ENCODE results near the gene PPA2.

Gene PPA2

GRCh38 chr4:105387466-105387865 lies 86.4 kb downstream of the PPA2 start:
- DNase-seq, result no peak

- no peak for DNase-seq
Measured at GRCh38 chr4:105386012-105386411, 87.8 kb downstream of the PPA2 start.

GRCh38 chr4:105374071-105374470 lies 99.8 kb downstream of the PPA2 start:
- no peak for DNase-seq

GRCh38 chr4:105373324-105373723 lies 100.5 kb downstream of the PPA2 start:
- DNase-seq, result no peak

GRCh38 chr4:105369988-105370387 lies 103.9 kb downstream of the PPA2 start:
- DNase-seq, result no peak

- DNase-seq, result no peak
Measured at GRCh38 chr4:105361053-105361452, 112.8 kb downstream of the PPA2 start.

GRCh38 chr4:105357258-105357980 lies 116.4 kb downstream of the PPA2 start:
- DNase-seq, result no peak

GRCh38 chr4:105356194-105356593 lies 117.7 kb downstream of the PPA2 start:
- no peak for DNase-seq

GRCh38 chr4:105352826-105353225 lies 121.0 kb downstream of the PPA2 start:
- DNase-seq, result no peak

GRCh38 chr4:105351861-105352260 lies 122.0 kb downstream of the PPA2 start:
- DNase-seq, result no peak

GRCh38 chr4:105350859-105351490 lies 122.9 kb downstream of the PPA2 start:
- no peak for DNase-seq

GRCh38 chr4:105348719-105349118 lies 125.1 kb downstream of the PPA2 start:
- DNase-seq, result no peak

GRCh38 chr4:105346869-105347268 lies 127.0 kb downstream of the PPA2 start:
- no peak for DNase-seq

GRCh38 chr4:105345838-105346237 lies 128.0 kb downstream of the PPA2 start:
- DNase-seq, result no peak

GRCh38 chr4:105345358-105345757 lies 128.5 kb downstream of the PPA2 start:
- DNase-seq, result no peak

- DNase-seq, result no peak
Measured at GRCh38 chr4:105344141-105344540, 129.7 kb downstream of the PPA2 start.

GRCh38 chr4:105343146-105343931 lies 130.5 kb downstream of the PPA2 start:
- DNase-seq, result peak; percentile 69

GRCh38 chr4:105329081-105329480 lies 144.8 kb downstream of the PPA2 start:
- no peak for DNase-seq

GRCh38 chr4:105327956-105328355 lies 145.9 kb downstream of the PPA2 start:
- no peak for DNase-seq

GRCh38 chr4:105327222-105327621 lies 146.6 kb downstream of the PPA2 start:
- no peak for DNase-seq

Data from retina (tissue), 1 donor.